T-cell (primary cell): ENCODE measurements around the gene SPOPL. TPM values are rescaled to one million over a fixed set of nuclear protein-coding genes. Genes with fewer than 3 reads are reported as not detected.

Experiments
- ATAC-seq, 4 experiments: fragments of 200-7000 bp in 3 of 4; fragments of 150-1000 bp in 1 of 4; cut with Tn5 transposase; replicated peaks in 1 of 4; 1 replicate in 3 of 4; 2 replicates in 1 of 4; pipeline ENCODE4 v1.10.0; 2021; ENCODE audit warnings: moderate library complexity in 3 of 4, mild to moderate bottlenecking in 2 of 4, moderate number of reproducible peaks in 1 of 4
- CTCF ChIA-PET, 2 donors: fragments of 300-600 bp; sonication (Branson Sonifier 250); formaldehyde crosslinking; loops; one replicate each; lab custom pipeline; 2022; ENCODE audit warnings: antibody characterized with exemption in 2 of 2; lab: Charles Lee
- POLR2A ChIA-PET, 2 donors: fragments of 300-600 bp; sonication (Branson Sonifier 250); formaldehyde crosslinking; loops; one replicate each; lab custom pipeline; 2022; ENCODE audit warnings: antibody characterized with exemption in 2 of 2; lab: Charles Lee
- DNase-seq, 35 experiments: peaks; one replicate each; pipeline versions ENCODE4 v3.0.0 to v3.0.0-alpha.2; 2013 to 2023
- H3K27ac ChIP-seq: one replicate; pipeline ENCODE4 v1.5.1; 2013; ENCODE audit warnings: low read length
- H3K27me3 ChIP-seq, 2 experiments: replicated peaks in 1 of 2; 1 replicate in 1 of 2; 2 replicates in 1 of 2; pipeline versions ENCODE4 v1.6.1 to v1.7.0; 2013; ENCODE audit warnings: low read length in 1 of 2, mixed read lengths in 1 of 2; ENCODE audit not compliant: control insufficient read depth in 2 of 2, insufficient read depth in 2 of 2; ENCODE audit errors: extremely low read depth in 1 of 2
- H3K36me3 ChIP-seq, 2 donors: 1 replicate in 1 of 2; 2 replicates in 1 of 2; pipeline versions ENCODE4 v1.6.1 to v1.7.0; 2013; ENCODE audit warnings: low read length in 1 of 2; ENCODE audit not compliant: control insufficient read depth in 2 of 2, insufficient read depth in 1 of 2; ENCODE audit errors: extremely low read depth in 1 of 2
- H3K4me1 ChIP-seq, 2 experiments: 1 replicate in 1 of 2; 2 replicates in 1 of 2; pipeline versions ENCODE4 v1.6.1 to v1.7.0; 2013; ENCODE audit warnings: low read length in 2 of 2, mixed read lengths in 1 of 2; ENCODE audit not compliant: insufficient read depth in 2 of 2, control insufficient read depth in 1 of 2; ENCODE audit errors: extremely low read depth in 1 of 2
- H3K4me3 ChIP-seq, 2 donors: 1 replicate in 1 of 2; 2 replicates in 1 of 2; pipeline versions ENCODE4 v1.5.1 to v1.7.0; 2013; ENCODE audit warnings: mild to moderate bottlenecking in 2 of 2, low read length in 1 of 2, moderate library complexity in 1 of 2; ENCODE audit not compliant: control insufficient read depth in 1 of 2; ENCODE audit errors: extremely low read depth in 1 of 2
- H3K9me3 ChIP-seq: 2 replicates; pipeline ENCODE4 v1.7.0; 2013
- H3K27ac Mint-ChIP-seq, 2 donors: one replicate each; pipeline ENCODE4 v1.8.0; 2020 to 2021; ENCODE audit warnings: mild to moderate bottlenecking in 2 of 2, mixed read lengths in 2 of 2
- H3K27me3 Mint-ChIP-seq, 2 donors: one replicate each; pipeline ENCODE4 v1.8.0; 2021 to 2022; ENCODE audit warnings: mixed read lengths in 2 of 2
- H3K36me3 Mint-ChIP-seq: one replicate; pipeline ENCODE4 v1.8.0; 2021; ENCODE audit warnings: mixed read lengths
- H3K4me1 Mint-ChIP-seq, 3 donors: one replicate each; pipeline ENCODE4 v1.8.0; 2020 to 2022; ENCODE audit warnings: mixed read lengths in 3 of 3, mild to moderate bottlenecking in 1 of 3
- H3K4me3 Mint-ChIP-seq, 3 donors: one replicate each; pipeline ENCODE4 v1.8.0; 2020 to 2022; ENCODE audit warnings: mild to moderate bottlenecking in 3 of 3, mixed read lengths in 3 of 3, moderate library complexity in 3 of 3
- H3K9me3 Mint-ChIP-seq, 3 donors: one replicate each; pipeline ENCODE4 v1.8.0; 2020 to 2022; ENCODE audit warnings: mixed read lengths in 3 of 3
- WGBS: methylation state at CpG from one replicate; pipeline ENCODE4 v1.1.5; 2013; ENCODE audit warnings: missing lambda C conversion rate; ENCODE audit not compliant: insufficient coverage; 5-methylcytosine and 5-hydroxymethylcytosine counted together
- total RNA-seq, 35 experiments: library from RNA in 6 of 35; stranded (reverse) in 6 of 35; fragments of 120-200 nt in 1 of 35; gene quantifications; one replicate each; pipeline versions ENCODE4 v1.2.1 to v1.2.4 and lab custom pipeline; 2013 to 2026

The SPOPL gene
- total RNA-seq, 5 donors from 2014 or later (not counting 1 experiment from before 2014, with no cell fraction given) = 10.4 to 22.0 (median 11.8) TPM

- no peak for DNase-seq
- Mint-ChIP-seq H3K36me3 (no peaks in the 10 kb centered on the region), H3K4me3 (no peak overlapping the region), H3K27me3 (peaks cover 0 to 8% of the 10 kb centered on the region in 2 donors), H3K27ac (no peak overlapping the region), H3K4me1 (peaks cover 8 to 13% (median 9%) of the 10 kb centered on the region in 3 donors), H3K9me3 (no peaks in the 10 kb centered on the region)
- no peak for ATAC-seq
- Histone ChIP-seq H3K27ac (no peak overlapping the region), H3K4me1 (peaks cover 3 to 9% of the 10 kb centered on the region in 2 experiments), H3K27me3 (no peaks in the 10 kb centered on the region), H3K9me3 (no peaks in the 10 kb centered on the region), H3K4me3 (no peak overlapping the region), H3K36me3 (no peaks in the 10 kb centered on the region)
- ChIA-PET CTCF (no interaction called here), POLR2A (no interaction called here)
- 100% methylated on average over 4 of the region's 4 CpGs for WGBS
These were observed 4.3 kb upstream of the SPOPL start for GRCh38 chr2:138497294-138497693.

- peaks cover 13 to 19% of the 10 kb centered on the region in 2 experiments for H3K4me1 ChIP-seq
- peak overlapping the region; percentile 29 to 100 (median 57) for H3K4me3 Mint-ChIP-seq
These were observed 1.9 kb upstream of the SPOPL start for GRCh38 chr2:138499684-138500083.

DNA sequence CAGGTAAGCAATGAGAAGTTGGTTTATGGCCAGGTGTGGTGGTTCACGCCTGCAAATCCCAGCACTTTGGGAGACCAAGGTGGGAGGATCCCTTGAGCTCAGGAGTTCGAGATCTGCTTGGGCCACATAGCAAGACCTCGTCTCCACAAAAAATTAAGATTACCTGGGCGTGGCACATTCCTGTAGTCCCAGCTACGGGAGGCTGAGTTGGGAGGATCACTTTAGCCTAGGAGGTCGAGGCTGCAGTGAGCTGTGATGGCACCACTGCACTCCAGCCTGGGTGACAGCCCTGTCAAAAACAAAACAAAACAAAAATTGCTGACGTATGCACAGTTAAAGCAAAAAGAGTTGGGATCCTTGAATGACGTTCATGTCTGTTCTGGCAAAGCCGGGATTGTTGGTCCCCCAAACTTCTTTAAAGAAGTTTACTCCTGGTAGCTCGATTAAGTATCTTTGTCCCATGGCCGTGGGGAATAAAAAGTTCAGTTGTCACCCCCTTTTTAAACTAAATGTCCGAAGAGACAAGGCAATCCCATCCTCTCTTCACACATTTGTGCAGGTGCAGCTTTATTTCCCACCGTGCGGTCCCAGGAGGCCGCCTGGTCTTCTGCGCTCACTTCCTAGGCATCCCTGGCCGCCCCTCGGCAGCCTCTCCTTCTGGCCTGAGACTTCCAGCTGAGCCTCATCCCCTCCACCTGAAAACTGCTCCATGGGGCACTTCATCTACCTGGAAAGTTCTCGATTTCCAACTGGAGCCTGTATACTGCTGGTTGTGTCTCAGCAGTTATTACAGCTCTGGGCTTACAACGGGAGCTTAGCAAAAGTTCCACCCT is 762 bp upstream of the SPOPL start:
- Mint-ChIP-seq H3K4me1 (peaks cover 34 to 42% (median 38%) of the 10 kb centered on the region in 3 donors), H3K36me3 (no peaks in the 10 kb centered on the region), H3K4me3 (peak overlapping the region; percentile 86 to 100 (median 98)), H3K27me3 (no peaks in the 10 kb centered on the region), H3K9me3 (no peaks in the 10 kb centered on the region), H3K27ac (no peak overlapping the region)
- H3K36me3 ChIP-seq = no peaks in the 10 kb centered on the region
- ATAC-seq (peak in 3 of 4 experiments; percentile 2 to 4 (median 2)), DNase-seq (no peak)
- peaks cover 13 to 19% of the 10 kb centered on the region in 2 experiments for H3K4me1 ChIP-seq
- no peaks in the 10 kb centered on the region for H3K27me3 ChIP-seq
- 70% methylated on average over 20 of the region's 20 CpGs for WGBS
- CTCF ChIA-PET = no interaction called here
- H3K9me3 ChIP-seq = no peaks in the 10 kb centered on the region
- H3K27ac ChIP-seq = peak overlapping the region; percentile 32
- POLR2A ChIA-PET = interaction anchor here in 1 of 2 donors (0.6 kb wide), 1 partner anchor 50 kb away, joined by 4 read pairs; no protein-coding TSS in a partner anchor
- peak overlapping the region; percentile 72 to 84 for H3K4me3 ChIP-seq

More at GRCh38 chr2:138499684-138500083, 1.9 kb upstream of the SPOPL start:
- ATAC-seq (no peak), DNase-seq (no peak)
- H3K36me3 ChIP-seq = no peaks in the 10 kb centered on the region
- no CpG with 5 or more reads among the region's 4 CpGs for whole genome bisulfite sequencing
- H3K9me3 ChIP-seq = no peaks in the 10 kb centered on the region
- ChIA-PET POLR2A (no interaction called here), CTCF (no interaction called here)
- H3K27ac Mint-ChIP-seq = no peak overlapping the region
- H3K36me3 Mint-ChIP-seq = no peaks in the 10 kb centered on the region
- no peak overlapping the region for H3K4me3 ChIP-seq
- H3K27me3 Mint-ChIP-seq = no peaks in the 10 kb centered on the region
- no peaks in the 10 kb centered on the region for H3K9me3 Mint-ChIP-seq
- H3K27ac ChIP-seq = no peak overlapping the region
- H3K27me3 ChIP-seq = no peaks in the 10 kb centered on the region
- peaks cover 30 to 37% (median 33%) of the 10 kb centered on the region in 3 donors for H3K4me1 Mint-ChIP-seq

GRCh38 chr2:138502255-138503086 is 901 bp downstream of the SPOPL start:
- no peaks in the 10 kb centered on the region for H3K36me3 ChIP-seq
- H3K4me3 ChIP-seq = peak overlapping the region; percentile 74 to 83
- peaks cover 13 to 19% of the 10 kb centered on the region in 2 experiments for H3K4me1 ChIP-seq
- H3K36me3 Mint-ChIP-seq = peaks cover 3% of the 10 kb centered on the region
- H3K27me3 ChIP-seq = no peaks in the 10 kb centered on the region
- H3K27ac ChIP-seq = peak overlapping the region; percentile 16
- peak overlapping the region; percentile 87 to 90 for H3K27ac Mint-ChIP-seq
- peak in 1 of 35 experiments; percentile 22 for DNase-seq
- H3K9me3 Mint-ChIP-seq = no peaks in the 10 kb centered on the region
- peak in 2 of 4 experiments; percentile 3 to 7 for ATAC-seq
- POLR2A ChIA-PET = interaction anchor here in 1 of 2 donors (0.6 kb wide), 1 partner anchor 33 kb away, joined by 3 read pairs; no protein-coding TSS in a partner anchor
- peak overlapping the region; percentile 98 to 100 (median 99) for H3K4me3 Mint-ChIP-seq
- WGBS = 3% methylated on average over 22 of the region's 26 CpGs
- H3K27me3 Mint-ChIP-seq = no peaks in the 10 kb centered on the region
- CTCF ChIA-PET = interaction anchor here (0.7 to 1.0 kb wide), 2 partner anchors 13 to 75 kb away, joined by 5 to 8 read pairs; no protein-coding TSS in a partner anchor
- no peaks in the 10 kb centered on the region for H3K9me3 ChIP-seq
- H3K4me1 Mint-ChIP-seq = peaks cover 48 to 56% (median 55%) of the 10 kb centered on the region in 3 donors

- no peaks in the 10 kb centered on the region for H3K9me3 Mint-ChIP-seq
- peak overlapping the region; percentile 74 to 83 for H3K4me3 ChIP-seq
- WGBS = no CpG with 5 or more reads among the region's 2 CpGs
- H3K27ac Mint-ChIP-seq = peak overlapping the region; percentile 87 to 90
- DNase-seq (peak in 1 of 35 experiments; percentile 31), ATAC-seq (no peak)
- peaks cover 13 to 19% of the 10 kb centered on the region in 2 experiments for H3K4me1 ChIP-seq
- no peaks in the 10 kb centered on the region for H3K27me3 Mint-ChIP-seq
- H3K4me3 Mint-ChIP-seq = peak overlapping the region; percentile 98 to 100 (median 99)
- no peak overlapping the region for H3K27ac ChIP-seq
- CTCF ChIA-PET = interaction anchor here in 1 of 2 donors (1.0 to 1.1 kb wide), 2 partner anchors 12 kb away, joined by 4 to 5 read pairs; no protein-coding TSS in a partner anchor
- POLR2A ChIA-PET = no interaction called here
- no peaks in the 10 kb centered on the region for H3K27me3 ChIP-seq
- H3K36me3 ChIP-seq = no peaks in the 10 kb centered on the region
- no peaks in the 10 kb centered on the region for H3K9me3 ChIP-seq
- H3K4me1 Mint-ChIP-seq = peaks cover 50 to 56% (median 56%) of the 10 kb centered on the region in 3 donors
- H3K36me3 Mint-ChIP-seq = peaks cover 3% of the 10 kb centered on the region
These were observed 1.5 kb downstream of the SPOPL start for GRCh38 chr2:138503087-138503442.

DNA sequence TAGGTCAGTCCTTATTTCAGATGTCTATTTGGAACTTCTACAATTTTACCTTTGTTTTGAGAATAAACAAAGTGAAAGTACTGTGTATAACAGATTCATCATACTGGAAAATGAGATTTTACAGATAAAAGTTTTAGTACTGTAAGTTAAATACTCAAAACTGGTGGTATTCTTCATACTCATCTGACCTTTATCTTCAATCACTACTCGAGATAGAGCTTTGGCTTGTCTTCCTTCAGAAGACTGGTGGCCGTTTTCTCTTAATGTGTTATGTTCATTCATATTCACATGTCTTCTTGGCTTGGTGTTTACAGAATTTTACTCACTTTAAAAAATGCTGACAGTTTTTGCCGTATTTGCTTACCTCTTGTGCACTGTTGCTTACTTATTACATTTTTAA is 2.1 kb downstream of the SPOPL start:
- no peak overlapping the region for H3K27ac ChIP-seq
- H3K9me3 ChIP-seq = no peaks in the 10 kb centered on the region
- POLR2A ChIA-PET = no interaction called here
- Mint-ChIP-seq H3K27me3 (no peaks in the 10 kb centered on the region), H3K36me3 (peaks cover 3% of the 10 kb centered on the region), H3K27ac (peak overlapping the region in 1 of 2 donors; percentile 8), H3K9me3 (no peaks in the 10 kb centered on the region), H3K4me3 (peak overlapping the region; percentile 98 to 100 (median 99)), H3K4me1 (peaks cover 50 to 56% (median 56%) of the 10 kb centered on the region in 3 donors)
- CTCF ChIA-PET = interaction anchor here (0.5 to 1.1 kb wide), 2 partner anchors 12 to 80 kb away, joined by 3 to 4 read pairs; no protein-coding TSS in a partner anchor
- no peak for DNase-seq
- peaks cover 13 to 19% of the 10 kb centered on the region in 2 experiments for H3K4me1 ChIP-seq
- ATAC-seq = no peak
- H3K36me3 ChIP-seq = no peaks in the 10 kb centered on the region
- no peaks in the 10 kb centered on the region for H3K27me3 ChIP-seq
- WGBS = no CpG with 5 or more reads among the region's 3 CpGs
- peak overlapping the region in 1 of 2 donors; percentile 74 for H3K4me3 ChIP-seq
